Naive thymus-derived CD8-positive, alpha-beta T cell (primary cell): ENCODE results near the gene SMYD3. TPM values are rescaled to one million over a fixed set of nuclear protein-coding genes. Genes with fewer than 3 reads are reported as not detected.
"Not testable (repeated sequence)": the region's sequence is repeated elsewhere in the genome, so short reads cannot be mapped to it uniquely, and the experiment has no call there.

Experiments used
- ATAC-seq, 2 donors: fragments of 150-1000 bp; cut with Tn5 transposase in 1 of 2; sonication (Bioruptor Pico), chemical (Tn5 transposase) in 1 of 2; 1 replicate in 1 of 2; 2 replicates in 1 of 2; pipeline ENCODE4 v1.10.0; 2021; ENCODE audit warnings: mild to moderate bottlenecking in 2 of 2, moderate library complexity in 2 of 2
- POLR2A ChIA-PET: fragments of 350-600 bp; sonication (Branson Sonifier 250); formaldehyde crosslinking; loops from one replicate; lab custom pipeline; 2021; ENCODE audit warnings: antibody characterized with exemption; lab: Charles Lee
- DNase-seq, 10 donors: peaks; one replicate each; pipeline versions ENCODE4 v3.0.0 to v3.0.0-alpha.2; 2020 to 2022
- H3K27ac Mint-ChIP-seq, 10 donors: one replicate each; pipeline ENCODE4 v1.8.0; 2020 to 2022; ENCODE audit warnings: mild to moderate bottlenecking in 10 of 10, mixed read lengths in 10 of 10, moderate library complexity in 4 of 10, inconsistent platforms in 1 of 10
- H3K27me3 Mint-ChIP-seq, 5 donors: one replicate each; pipeline ENCODE4 v1.8.0; 2021 to 2022; ENCODE audit warnings: mixed read lengths in 5 of 5
- H3K36me3 Mint-ChIP-seq, 3 donors: one replicate each; pipeline ENCODE4 v1.8.0; 2020 to 2022; ENCODE audit warnings: mixed read lengths in 3 of 3, mild to moderate bottlenecking in 2 of 3, inconsistent platforms in 1 of 3
- H3K4me1 Mint-ChIP-seq, 4 donors: one replicate each; pipeline ENCODE4 v1.8.0; 2021 to 2022; ENCODE audit warnings: mixed read lengths in 4 of 4
- H3K4me3 Mint-ChIP-seq, 10 donors: one replicate each; pipeline ENCODE4 v1.8.0; 2020 to 2022; ENCODE audit warnings: mild to moderate bottlenecking in 10 of 10, mixed read lengths in 10 of 10, moderate library complexity in 6 of 10, inconsistent platforms in 1 of 10
- H3K9me3 Mint-ChIP-seq, 9 donors: one replicate each; pipeline ENCODE4 v1.8.0; 2020 to 2022; ENCODE audit warnings: mixed read lengths in 9 of 9, mild to moderate bottlenecking in 3 of 9, inconsistent platforms in 1 of 9, moderate library complexity in 1 of 9
- polyA plus RNA-seq, 3 donors: library from polyadenylated mRNA; unstranded; fragments of 300-500 nt; fragmentation: Illumina TruSeq; gene quantifications; one replicate each; pipeline ENCODE4 v1.2.3, GENCODE V29; 2021
- total RNA-seq, 8 experiments: library from RNA in 2 of 8; stranded (reverse) in 2 of 8; gene quantifications; one replicate each; pipeline ENCODE4 v1.2.3 and lab custom pipeline; 2021 to 2026

Gene SMYD3
- total and polyA plus RNA-seq, 5 experiments from 2014 or later = 19.1 to 42.1 (median 36.5) TPM

DNA sequence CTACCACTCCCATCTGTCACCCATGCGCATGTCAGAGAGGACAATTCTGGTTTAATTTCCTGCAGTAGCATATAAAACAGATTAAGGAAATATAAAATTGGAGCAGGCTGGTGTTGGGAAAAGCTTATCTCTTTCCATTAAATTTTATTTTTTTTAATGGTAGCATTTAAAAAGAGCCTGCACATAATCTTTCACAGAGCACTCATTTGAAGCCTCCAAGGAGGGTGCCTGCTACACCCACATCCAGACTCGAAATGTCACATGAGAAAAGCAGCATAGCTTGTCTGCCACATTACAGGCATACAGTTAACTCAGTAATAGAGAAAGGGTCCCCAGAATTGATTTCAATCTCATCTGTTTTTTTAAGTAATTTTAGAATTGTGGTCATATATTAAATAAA, 753.3 kb downstream of the SMYD3 start:
- Mint-ChIP-seq H3K4me1 (peaks cover 0 to 2% (median 0%) of the 10 kb centered on the region in 4 donors), H3K4me3 (no peak overlapping the region), H3K27ac (no peak overlapping the region), H3K27me3 (no peaks in the 10 kb centered on the region), H3K36me3 (peaks cover 40 to 58% (median 43%) of the 10 kb centered on the region in 3 donors), H3K9me3 (peaks cover 11 to 60% (median 40%) of the 10 kb centered on the region in 9 donors)
- POLR2A ChIA-PET = no interaction called here
- ATAC-seq (no peak), DNase-seq (no peak)

DNA sequence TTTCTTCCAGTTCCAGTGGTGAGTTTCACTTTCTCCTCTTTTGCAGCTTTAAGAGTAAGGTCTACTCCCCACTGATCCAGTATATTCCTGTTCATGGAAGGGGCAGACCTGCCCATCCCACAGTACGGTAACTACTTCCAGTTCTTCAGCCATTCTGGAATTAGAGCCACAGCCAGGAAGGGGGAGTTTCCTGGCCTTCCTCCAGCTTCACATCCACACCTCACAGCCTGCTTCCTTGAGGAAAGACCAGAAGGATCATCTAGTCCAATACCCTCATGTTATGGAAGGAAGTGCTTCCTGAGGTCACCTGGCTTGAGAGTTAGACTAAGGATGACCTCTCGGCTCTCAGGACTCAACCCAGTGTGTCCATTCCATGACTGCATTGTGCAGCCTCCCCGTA, 754.5 kb downstream of the SMYD3 start:
- POLR2A ChIA-PET = no interaction called here
- Mint-ChIP-seq H3K27ac (no peak overlapping the region), H3K4me3 (no peak overlapping the region), H3K4me1 (peaks cover 0 to 2% (median 0%) of the 10 kb centered on the region in 4 donors), H3K27me3 (no peaks in the 10 kb centered on the region), H3K9me3 (peaks cover 12 to 62% (median 41%) of the 10 kb centered on the region in 9 donors), H3K36me3 (peaks cover 45 to 59% (median 54%) of the 10 kb centered on the region in 3 donors)
- ATAC-seq (no peak), DNase-seq (no peak)

DNA sequence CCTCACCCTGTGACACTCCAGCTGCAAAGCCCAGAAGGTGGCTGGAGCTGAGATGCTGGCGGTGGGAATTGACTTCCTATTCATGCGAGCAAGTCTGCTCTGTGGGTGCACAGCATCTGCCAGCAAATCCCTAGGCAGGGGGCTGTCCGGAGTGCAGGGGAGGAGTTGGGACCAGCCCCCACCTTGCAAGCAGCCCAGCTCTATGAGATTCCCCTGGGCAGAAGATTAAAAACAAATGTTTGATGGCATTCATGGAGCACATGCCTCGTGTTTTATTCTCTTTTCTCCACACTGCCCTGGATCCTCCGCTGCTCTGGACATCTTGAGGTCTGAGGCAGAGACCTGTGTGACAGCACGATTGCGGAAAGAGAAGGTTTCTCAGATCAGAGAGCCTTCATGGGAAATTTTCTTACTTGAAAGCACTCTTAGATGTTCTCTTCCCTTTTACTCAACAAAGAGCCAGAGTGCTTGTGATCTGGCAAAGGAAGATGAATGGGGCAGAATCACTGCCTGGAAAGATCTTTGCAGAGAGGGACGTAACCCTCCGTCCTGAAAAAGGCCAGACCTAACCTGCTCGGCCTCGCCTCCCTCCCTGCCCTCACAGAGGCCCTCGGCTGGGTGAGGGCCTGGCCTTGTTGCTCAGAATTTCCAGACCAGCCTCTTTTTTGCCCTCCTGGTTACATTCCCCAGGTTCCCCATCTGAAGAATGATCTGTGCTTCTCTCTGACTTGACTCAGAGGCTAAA, 755.2 kb downstream of the SMYD3 start:
- peaks cover 14 to 67% (median 37%) of the 10 kb centered on the region in 9 donors for H3K9me3 Mint-ChIP-seq
- no peaks in the 10 kb centered on the region for H3K27me3 Mint-ChIP-seq
- no peaks in the 10 kb centered on the region for H3K4me1 Mint-ChIP-seq
- H3K4me3 Mint-ChIP-seq = no peak overlapping the region
- peaks cover 51 to 65% (median 60%) of the 10 kb centered on the region in 3 donors for H3K36me3 Mint-ChIP-seq
- POLR2A ChIA-PET = no interaction called here
- no peak for DNase-seq
- no peak for ATAC-seq
- no peak overlapping the region for H3K27ac Mint-ChIP-seq

- POLR2A ChIA-PET = no interaction called here
- no peak for ATAC-seq
- peak overlapping the region in 1 of 10 donors; percentile 46 for H3K4me3 Mint-ChIP-seq
- H3K36me3 Mint-ChIP-seq = peaks cover 51 to 68% (median 67%) of the 10 kb centered on the region in 3 donors
- peaks cover 10 to 68% (median 31%) of the 10 kb centered on the region in 9 donors for H3K9me3 Mint-ChIP-seq
- peak overlapping the region in 1 of 10 donors; percentile 39 for H3K27ac Mint-ChIP-seq
- no peak for DNase-seq
- no peaks in the 10 kb centered on the region for H3K27me3 Mint-ChIP-seq
- no peaks in the 10 kb centered on the region for H3K4me1 Mint-ChIP-seq
Observed at GRCh38 chr1:245751116-245751515, 756.0 kb downstream of the SMYD3 start.

DNA sequence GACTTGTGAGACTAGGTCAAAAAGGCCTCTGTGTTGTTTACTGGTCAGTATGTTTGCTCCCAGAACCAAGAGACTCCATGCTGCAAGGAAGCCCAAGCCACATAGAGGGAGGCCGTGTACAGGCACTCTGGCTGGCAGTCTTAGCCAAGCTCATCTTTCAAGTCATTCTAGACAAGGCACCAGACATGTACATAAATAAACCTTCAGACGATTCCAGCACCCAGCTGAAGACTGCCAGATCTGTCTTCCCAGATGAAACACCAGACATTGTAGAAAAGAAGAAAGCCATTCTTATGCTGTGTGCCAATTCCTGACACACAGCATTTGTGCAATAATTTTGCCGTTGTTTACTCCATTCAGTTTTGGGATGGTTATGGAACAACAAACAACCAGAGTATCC, 756.8 kb downstream of the SMYD3 start:
- H3K36me3 Mint-ChIP-seq = peaks cover 54 to 70% (median 70%) of the 10 kb centered on the region in 3 donors
- DNase-seq (no peak), ATAC-seq (no peak)
- no peaks in the 10 kb centered on the region for H3K4me1 Mint-ChIP-seq
- no peaks in the 10 kb centered on the region for H3K27me3 Mint-ChIP-seq
- H3K4me3 Mint-ChIP-seq = no peak overlapping the region
- peaks cover 9 to 70% (median 22%) of the 10 kb centered on the region in 9 donors for H3K9me3 Mint-ChIP-seq
- peak overlapping the region in 1 of 10 donors; percentile 9 for H3K27ac Mint-ChIP-seq
- POLR2A ChIA-PET = no interaction called here

GRCh38 chr1:245749053-245749452, 758.0 kb downstream of the SMYD3 start:
- Mint-ChIP-seq H3K9me3 (peaks cover 9 to 67% (median 28%) of the 10 kb centered on the region in 9 donors), H3K27me3 (no peaks in the 10 kb centered on the region), H3K36me3 (peaks cover 53 to 77% (median 68%) of the 10 kb centered on the region in 3 donors), H3K4me3 (no peak overlapping the region), H3K4me1 (no peaks in the 10 kb centered on the region), H3K27ac (no peak overlapping the region)
- ATAC-seq (no peak), DNase-seq (no peak)
- POLR2A ChIA-PET = no interaction called here

- Mint-ChIP-seq H3K9me3 (peaks cover 9 to 68% (median 28%) of the 10 kb centered on the region in 9 donors), H3K4me1 (no peaks in the 10 kb centered on the region), H3K4me3 (no peak overlapping the region), H3K27ac (no peak overlapping the region), H3K36me3 (peaks cover 53 to 77% (median 68%) of the 10 kb centered on the region in 3 donors), H3K27me3 (no peaks in the 10 kb centered on the region)
- DNase-seq = no peak
- POLR2A ChIA-PET = no interaction called here
- no peak for ATAC-seq
Observed at GRCh38 chr1:245748646-245749045, 758.4 kb downstream of the SMYD3 start.

DNA sequence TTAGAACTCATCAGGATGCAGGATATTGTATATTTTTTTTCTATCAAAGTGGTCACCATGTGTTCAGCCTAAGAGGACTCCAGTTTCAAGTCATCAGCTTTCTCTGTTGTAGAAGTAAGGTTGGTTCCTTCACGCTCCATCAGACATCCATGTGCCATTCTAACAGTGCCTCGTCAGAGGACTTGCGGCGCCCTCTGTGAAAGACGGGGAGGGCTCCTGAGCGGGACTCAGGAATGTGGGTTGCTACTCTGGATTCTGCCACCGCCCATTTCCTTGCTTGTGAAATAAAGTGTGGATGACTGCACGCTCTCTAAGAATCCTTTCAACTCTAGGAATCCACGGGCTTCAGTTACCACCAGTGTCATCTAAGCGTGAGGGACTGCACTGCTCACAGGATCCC, 758.8 kb downstream of the SMYD3 start:
- POLR2A ChIA-PET = no interaction called here
- DNase-seq (no peak), ATAC-seq (no peak)
- Mint-ChIP-seq H3K4me1 (no peaks in the 10 kb centered on the region), H3K36me3 (peaks cover 50 to 75% (median 68%) of the 10 kb centered on the region in 3 donors), H3K27me3 (no peaks in the 10 kb centered on the region), H3K4me3 (no peak overlapping the region), H3K9me3 (peaks cover 9 to 65% (median 28%) of the 10 kb centered on the region in 9 donors), H3K27ac (no peak overlapping the region)

GRCh38 chr1:245742896-245743295, 764.2 kb downstream of the SMYD3 start:
- DNase-seq (no peak), ATAC-seq (no peak)
- peaks cover 0 to 2% (median 0%) of the 10 kb centered on the region in 4 donors for H3K4me1 Mint-ChIP-seq
- no peak overlapping the region for H3K4me3 Mint-ChIP-seq
- peaks cover 9 to 51% (median 28%) of the 10 kb centered on the region in 9 donors for H3K9me3 Mint-ChIP-seq
- H3K27me3 Mint-ChIP-seq = no peaks in the 10 kb centered on the region
- POLR2A ChIA-PET = no interaction called here
- H3K36me3 Mint-ChIP-seq = peaks cover 26 to 50% (median 36%) of the 10 kb centered on the region in 3 donors
- H3K27ac Mint-ChIP-seq = no peak overlapping the region

GRCh38 chr1:245740336-245740735, 766.7 kb downstream of the SMYD3 start:
- H3K4me1 Mint-ChIP-seq, POLR2A ChIA-PET, H3K27me3 Mint-ChIP-seq, H3K4me3 Mint-ChIP-seq, H3K27ac Mint-ChIP-seq, DNase-seq, ATAC-seq: not testable (repeated sequence)
- Mint-ChIP-seq H3K9me3 (peaks cover 2 to 31% (median 14%) of the 10 kb centered on the region in 9 donors), H3K36me3 (peaks cover 2 to 26% (median 14%) of the 10 kb centered on the region in 3 donors)

DNA sequence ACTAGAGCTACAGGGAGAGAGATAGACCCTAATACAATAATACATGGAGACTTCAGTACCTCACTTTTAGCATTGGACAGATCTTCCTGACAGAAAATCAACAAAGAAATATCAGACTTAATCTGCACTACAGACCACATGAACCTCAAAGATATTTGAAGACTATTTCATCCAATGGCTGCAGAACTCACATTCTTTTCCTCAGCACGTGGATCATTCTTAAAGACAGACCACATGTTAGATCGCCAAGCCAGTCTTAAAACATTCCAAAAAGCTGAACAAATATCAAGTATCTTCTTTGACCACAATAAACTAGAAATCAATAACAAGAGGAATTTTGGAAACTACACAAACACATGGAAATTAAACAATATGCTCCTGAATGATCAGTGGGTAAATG, 776.3 kb downstream of the SMYD3 start:
- no peak for DNase-seq
- Mint-ChIP-seq H3K4me1 (no peaks in the 10 kb centered on the region), H3K9me3 (peaks cover 35 to 79% (median 58%) of the 10 kb centered on the region in 9 donors), H3K36me3 (peaks cover 0 to 55% (median 37%) of the 10 kb centered on the region in 3 donors), H3K27me3 (peaks cover 0 to under 1% (median 0%) of the 10 kb centered on the region in 5 donors), H3K27ac (no peak overlapping the region), H3K4me3 (no peak overlapping the region)
- POLR2A ChIA-PET = no interaction called here
- no peak for ATAC-seq

DNA sequence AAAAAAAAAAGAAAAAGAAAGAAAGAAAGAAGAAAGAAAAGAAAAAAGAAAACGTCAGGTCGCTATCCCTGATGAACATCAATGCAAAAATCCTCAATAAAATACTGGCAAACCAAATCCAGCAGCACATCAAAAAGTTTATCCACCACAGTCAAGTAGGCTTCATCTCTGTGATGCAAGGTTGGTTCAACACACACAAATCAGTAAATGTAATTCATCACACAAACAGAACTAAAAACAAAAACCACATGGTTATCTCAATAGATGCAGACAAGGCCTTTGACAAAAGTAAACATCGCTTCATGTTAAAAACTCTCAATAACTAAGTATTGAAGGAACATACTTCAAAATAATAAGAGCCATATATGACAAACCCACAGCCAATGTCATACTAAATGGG, 779.0 kb downstream of the SMYD3 start:
- Mint-ChIP-seq H3K9me3 (peaks cover 34 to 86% (median 64%) of the 10 kb centered on the region in 9 donors), H3K36me3 (peaks cover 0 to 72% (median 40%) of the 10 kb centered on the region in 3 donors)
- H3K27ac Mint-ChIP-seq, H3K4me3 Mint-ChIP-seq, POLR2A ChIA-PET, H3K4me1 Mint-ChIP-seq, DNase-seq, H3K27me3 Mint-ChIP-seq, ATAC-seq: not testable (repeated sequence)

DNA sequence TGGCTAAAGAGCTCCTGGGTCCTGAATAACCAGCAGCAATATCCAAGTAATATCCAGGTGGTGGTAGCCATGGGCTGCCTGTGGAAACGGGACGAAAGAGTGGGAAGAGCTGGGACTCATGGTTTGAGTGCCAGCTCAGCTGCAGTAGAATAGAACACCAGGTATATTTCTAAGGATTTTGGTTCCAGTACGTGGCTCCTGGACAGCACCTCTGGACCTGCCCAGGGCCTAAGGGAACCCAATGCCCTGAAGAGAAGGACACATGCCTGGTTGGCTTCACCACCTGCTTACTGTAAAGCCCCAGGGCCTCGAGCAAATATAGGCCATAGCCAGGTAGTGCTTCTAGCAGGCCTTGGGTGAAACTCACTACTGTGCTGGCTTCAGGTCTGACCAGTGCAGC, 785.6 kb downstream of the SMYD3 start:
- no peak overlapping the region for H3K27ac Mint-ChIP-seq
- no peak for ATAC-seq
- no peak overlapping the region for H3K4me3 Mint-ChIP-seq
- H3K4me1 Mint-ChIP-seq = no peaks in the 10 kb centered on the region
- H3K27me3 Mint-ChIP-seq = peaks cover 0 to 1% (median 0%) of the 10 kb centered on the region in 5 donors
- no peak for DNase-seq
- peaks cover 3 to 25% (median 14%) of the 10 kb centered on the region in 3 donors for H3K36me3 Mint-ChIP-seq
- POLR2A ChIA-PET = no interaction called here
- H3K9me3 Mint-ChIP-seq = peaks cover 8 to 34% (median 15%) of the 10 kb centered on the region in 9 donors
